IPS DF 4.7 (cell line): ENCODE data around the gene ELP4.

Experiments used
- DNase-seq: peaks from one replicate; pipeline ENCODE4 v3.0.0-alpha.2; 2013; ENCODE audit warnings: low spot score; ENCODE audit errors: extremely low read depth

ELP4 gene

GRCh38 chr11:31822175-31822926, 312.8 kb downstream of the ELP4 start:
- no peak for DNase-seq

GRCh38 chr11:31822927-31823643, 313.5 kb downstream of the ELP4 start:
- DNase-seq = no peak

- DNase-seq = no peak
These were observed 314.2 kb downstream of the ELP4 start for GRCh38 chr11:31823644-31824331.

- no peak for DNase-seq
These were observed 314.8 kb downstream of the ELP4 start for GRCh38 chr11:31824332-31824878.

- no peak for DNase-seq
These were observed 315.6 kb downstream of the ELP4 start for GRCh38 chr11:31824879-31825837.

- DNase-seq = no peak
These were observed 316.4 kb downstream of the ELP4 start for GRCh38 chr11:31825838-31826484.

- no peak for DNase-seq
These were observed 317.2 kb downstream of the ELP4 start for GRCh38 chr11:31826536-31827438.

- DNase-seq = no peak
These were observed 318.1 kb downstream of the ELP4 start for GRCh38 chr11:31827455-31828206.

- no peak for DNase-seq
These were observed 318.6 kb downstream of the ELP4 start for GRCh38 chr11:31828217-31828616.

- DNase-seq = no peak
These were observed 320.8 kb downstream of the ELP4 start for GRCh38 chr11:31830406-31830805.

GRCh38 chr11:31834237-31834636, 324.7 kb downstream of the ELP4 start:
- no peak for DNase-seq
